ENCODE data around the gene MATCAP1. TPM values are rescaled to one million over a fixed set of nuclear protein-coding genes. Genes with fewer than 3 reads are reported as not detected.

The MATCAP1 gene
- total and polyA plus RNA-seq, 10 of the 15 experiments (the other 5 are each of a cell fraction or from before 2014, with no cell fraction given), result 2.8 to 25.8 (median 8.6) TPM

DNA sequence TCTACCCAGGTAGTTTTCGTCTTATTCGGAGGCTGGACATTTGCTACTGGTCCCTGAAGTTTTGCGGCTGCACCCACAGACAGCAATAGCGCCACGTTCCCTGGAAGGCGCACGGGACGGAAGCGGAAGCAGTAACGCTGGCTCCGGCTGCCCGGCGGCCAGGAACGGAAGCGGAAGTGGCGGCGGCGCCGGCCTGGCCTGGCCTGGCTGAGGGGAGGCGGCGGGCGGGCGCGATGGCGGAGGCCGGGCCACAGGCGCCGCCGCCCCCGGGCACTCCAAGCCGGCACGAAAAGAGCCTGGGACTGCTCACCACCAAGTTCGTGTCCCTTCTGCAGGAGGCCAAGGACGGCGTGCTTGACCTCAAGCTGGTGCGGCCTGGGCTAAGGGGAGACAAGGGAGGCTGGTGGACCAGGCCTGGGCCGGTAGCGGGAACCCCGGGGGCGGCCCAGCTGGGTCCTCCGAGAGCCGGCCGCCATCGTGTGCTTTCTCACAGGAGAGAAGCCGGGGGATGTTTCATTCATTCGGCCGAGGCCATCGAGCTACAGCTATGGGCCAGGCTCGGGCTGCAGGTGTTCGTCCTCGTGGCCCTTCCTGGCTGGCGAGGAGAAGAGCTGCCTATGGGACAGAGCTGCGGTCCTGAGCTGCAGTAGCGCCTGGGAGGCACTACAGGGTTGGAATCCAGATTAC, 8.4 kb upstream of the MATCAP1 start, which contains the start of gene E2F4 (continued):
- TF ChIP-seq SIX5 (IDR thresholded peaks at IDR 0.05; ENCODE audit: low read depth, low read length, severe bottlenecking) (peak; percentile 33), SMC3 (IDR thresholded peaks at IDR 0.05; ENCODE audit: borderline replicate concordance, low read length) (no peak), HCFC1 (IDR thresholded peaks at IDR 0.05; ENCODE audit: low read length) (peak; percentile 68), NR2C1 (IDR thresholded peaks at IDR 0.05) (peak; percentile 77), SUPT20H (IDR thresholded peaks at IDR 0.05; ENCODE audit: borderline replicate concordance, control insufficient read depth, low read depth, low read length) (peak; percentile 94), RAD21 (IDR thresholded peaks at IDR 0.05; ENCODE audit: insufficient read depth, low read depth, low read length) (no peak), SPI1 (IDR thresholded peaks at IDR 0.05; ENCODE audit: borderline replicate concordance, insufficient read depth, low read depth, low read length) (peak; percentile 78), CREM (IDR thresholded peaks at IDR 0.05; ENCODE audit: low read depth) (peak; percentile 67), BCL11A (IDR thresholded peaks at IDR 0.05; ENCODE audit: low read depth, low read length) (no peak), HDAC6 (IDR thresholded peaks at IDR 0.05; ENCODE audit: unreplicated experiment) (no peak), ZNF24 (IDR thresholded peaks at IDR 0.05) (no peak), SUZ12 (IDR thresholded peaks at IDR 0.05; ENCODE audit: unreplicated experiment) (no peak), BMI1 (IDR thresholded peaks at IDR 0.05; ENCODE audit: borderline replicate concordance) (no peak)
- TF ChIP-seq, protein P1, sequence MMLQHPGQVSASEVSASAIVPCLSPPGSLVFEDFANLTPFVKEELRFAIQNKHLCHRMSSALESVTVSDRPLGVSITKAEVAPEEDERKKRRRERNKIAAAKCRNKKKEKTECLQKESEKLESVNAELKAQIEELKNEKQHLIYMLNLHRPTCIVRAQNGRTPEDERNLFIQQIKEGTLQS (IDR thresholded peaks at IDR 0.05; ENCODE audit: borderline replicate concordance, extremely low read depth, low read depth, low read length), result no peak
- TF ChIP-seq, protein P2, sequence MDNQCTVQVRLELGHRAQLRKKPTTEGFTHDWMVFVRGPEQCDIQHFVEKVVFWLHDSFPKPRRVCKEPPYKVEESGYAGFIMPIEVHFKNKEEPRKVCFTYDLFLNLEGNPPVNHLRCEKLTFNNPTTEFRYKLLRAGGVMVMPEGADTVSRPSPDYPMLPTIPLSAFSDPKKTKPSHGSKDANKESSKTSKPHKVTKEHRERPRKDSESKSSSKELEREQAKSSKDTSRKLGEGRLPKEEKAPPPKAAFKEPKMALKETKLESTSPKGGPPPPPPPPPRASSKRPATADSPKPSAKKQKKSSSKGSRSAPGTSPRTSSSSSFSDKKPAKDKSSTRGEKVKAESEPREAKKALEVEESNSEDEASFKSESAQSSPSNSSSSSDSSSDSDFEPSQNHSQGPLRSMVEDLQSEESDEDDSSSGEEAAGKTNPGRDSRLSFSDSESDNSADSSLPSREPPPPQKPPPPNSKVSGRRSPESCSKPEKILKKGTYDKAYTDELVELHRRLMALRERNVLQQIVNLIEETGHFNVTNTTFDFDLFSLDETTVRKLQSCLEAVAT (IDR thresholded peaks at IDR 0.05), result peak; percentile 73; the same call in 1 of the 2 replicates
- TF ChIP-seq, protein P3, sequence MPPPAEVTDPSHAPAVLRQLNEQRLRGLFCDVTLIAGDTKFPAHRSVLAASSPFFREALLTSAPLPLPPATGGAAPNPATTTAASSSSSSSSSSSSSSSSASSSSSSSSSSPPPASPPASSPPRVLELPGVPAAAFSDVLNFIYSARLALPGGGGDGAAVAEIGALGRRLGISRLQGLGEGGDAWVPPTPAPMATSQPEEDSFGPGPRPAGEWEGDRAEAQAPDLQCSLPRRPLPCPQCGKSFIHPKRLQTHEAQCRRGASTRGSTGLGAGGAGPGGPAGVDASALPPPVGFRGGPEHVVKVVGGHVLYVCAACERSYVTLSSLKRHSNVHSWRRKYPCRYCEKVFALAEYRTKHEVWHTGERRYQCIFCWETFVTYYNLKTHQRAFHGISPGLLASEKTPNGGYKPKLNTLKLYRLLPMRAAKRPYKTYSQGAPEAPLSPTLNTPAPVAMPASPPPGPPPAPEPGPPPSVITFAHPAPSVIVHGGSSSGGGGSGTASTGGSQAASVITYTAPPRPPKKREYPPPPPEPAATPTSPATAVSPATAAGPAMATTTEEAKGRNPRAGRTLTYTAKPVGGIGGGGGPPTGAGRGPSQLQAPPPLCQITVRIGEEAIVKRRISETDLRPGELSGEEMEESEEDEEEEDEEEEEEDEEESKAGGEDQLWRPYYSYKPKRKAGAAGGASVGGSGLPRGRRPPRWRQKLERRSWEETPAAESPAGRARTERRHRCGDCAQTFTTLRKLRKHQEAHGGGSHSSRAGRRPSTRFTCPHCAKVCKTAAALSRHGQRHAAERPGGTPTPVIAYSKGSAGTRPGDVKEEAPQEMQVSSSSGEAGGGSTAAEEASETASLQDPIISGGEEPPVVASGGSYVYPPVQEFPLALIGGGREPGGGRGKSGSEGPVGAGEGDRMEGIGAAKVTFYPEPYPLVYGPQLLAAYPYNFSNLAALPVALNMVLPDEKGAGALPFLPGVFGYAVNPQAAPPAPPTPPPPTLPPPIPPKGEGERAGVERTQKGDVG (CRISPR knock-in tag; IDR thresholded peaks at IDR 0.05), result no peak
- TF ChIP-seq, protein P4, sequence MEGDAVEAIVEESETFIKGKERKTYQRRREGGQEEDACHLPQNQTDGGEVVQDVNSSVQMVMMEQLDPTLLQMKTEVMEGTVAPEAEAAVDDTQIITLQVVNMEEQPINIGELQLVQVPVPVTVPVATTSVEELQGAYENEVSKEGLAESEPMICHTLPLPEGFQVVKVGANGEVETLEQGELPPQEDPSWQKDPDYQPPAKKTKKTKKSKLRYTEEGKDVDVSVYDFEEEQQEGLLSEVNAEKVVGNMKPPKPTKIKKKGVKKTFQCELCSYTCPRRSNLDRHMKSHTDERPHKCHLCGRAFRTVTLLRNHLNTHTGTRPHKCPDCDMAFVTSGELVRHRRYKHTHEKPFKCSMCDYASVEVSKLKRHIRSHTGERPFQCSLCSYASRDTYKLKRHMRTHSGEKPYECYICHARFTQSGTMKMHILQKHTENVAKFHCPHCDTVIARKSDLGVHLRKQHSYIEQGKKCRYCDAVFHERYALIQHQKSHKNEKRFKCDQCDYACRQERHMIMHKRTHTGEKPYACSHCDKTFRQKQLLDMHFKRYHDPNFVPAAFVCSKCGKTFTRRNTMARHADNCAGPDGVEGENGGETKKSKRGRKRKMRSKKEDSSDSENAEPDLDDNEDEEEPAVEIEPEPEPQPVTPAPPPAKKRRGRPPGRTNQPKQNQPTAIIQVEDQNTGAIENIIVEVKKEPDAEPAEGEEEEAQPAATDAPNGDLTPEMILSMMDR (IDR thresholded peaks at IDR 0.05 in 2 of 3, conservative IDR thresholded peaks at IDR 0.05 in 1 of 3; ENCODE audit: control insufficient read depth in 2 of 3, extremely low read depth in 1 of 3, insufficient read depth in 1 of 3, low read depth in 3 of 3, low read length in 3 of 3), result no peak
- TF ChIP-seq, protein P5, sequence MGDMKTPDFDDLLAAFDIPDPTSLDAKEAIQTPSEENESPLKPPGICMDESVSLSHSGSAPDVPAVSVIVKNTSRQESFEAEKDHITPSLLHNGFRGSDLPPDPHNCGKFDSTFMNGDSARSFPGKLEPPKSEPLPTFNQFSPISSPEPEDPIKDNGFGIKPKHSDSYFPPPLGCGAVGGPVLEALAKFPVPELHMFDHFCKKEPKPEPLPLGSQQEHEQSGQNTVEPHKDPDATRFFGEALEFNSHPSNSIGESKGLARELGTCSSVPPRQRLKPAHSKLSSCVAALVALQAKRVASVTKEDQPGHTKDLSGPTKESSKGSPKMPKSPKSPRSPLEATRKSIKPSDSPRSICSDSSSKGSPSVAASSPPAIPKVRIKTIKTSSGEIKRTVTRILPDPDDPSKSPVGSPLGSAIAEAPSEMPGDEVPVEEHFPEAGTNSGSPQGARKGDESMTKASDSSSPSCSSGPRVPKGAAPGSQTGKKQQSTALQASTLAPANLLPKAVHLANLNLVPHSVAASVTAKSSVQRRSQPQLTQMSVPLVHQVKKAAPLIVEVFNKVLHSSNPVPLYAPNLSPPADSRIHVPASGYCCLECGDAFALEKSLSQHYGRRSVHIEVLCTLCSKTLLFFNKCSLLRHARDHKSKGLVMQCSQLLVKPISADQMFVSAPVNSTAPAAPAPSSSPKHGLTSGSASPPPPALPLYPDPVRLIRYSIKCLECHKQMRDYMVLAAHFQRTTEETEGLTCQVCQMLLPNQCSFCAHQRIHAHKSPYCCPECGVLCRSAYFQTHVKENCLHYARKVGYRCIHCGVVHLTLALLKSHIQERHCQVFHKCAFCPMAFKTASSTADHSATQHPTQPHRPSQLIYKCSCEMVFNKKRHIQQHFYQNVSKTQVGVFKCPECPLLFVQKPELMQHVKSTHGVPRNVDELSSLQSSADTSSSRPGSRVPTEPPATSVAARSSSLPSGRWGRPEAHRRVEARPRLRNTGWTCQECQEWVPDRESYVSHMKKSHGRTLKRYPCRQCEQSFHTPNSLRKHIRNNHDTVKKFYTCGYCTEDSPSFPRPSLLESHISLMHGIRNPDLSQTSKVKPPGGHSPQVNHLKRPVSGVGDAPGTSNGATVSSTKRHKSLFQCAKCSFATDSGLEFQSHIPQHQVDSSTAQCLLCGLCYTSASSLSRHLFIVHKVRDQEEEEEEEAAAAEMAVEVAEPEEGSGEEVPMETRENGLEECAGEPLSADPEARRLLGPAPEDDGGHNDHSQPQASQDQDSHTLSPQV (IDR thresholded peaks at IDR 0.05), result no peak
